Gastrocnemius medialis (tissue), 4 donors: ENCODE results near the gene STIM1. TPM values are rescaled to one million over a fixed set of nuclear protein-coding genes. Genes with fewer than 3 reads are reported as not detected.

Experiments
- ATAC-seq, 2 donors: fragments of 150-250 bp; one replicate each; pipeline ENCODE4 v1.9.1; 2016
- DNase-seq, 2 donors: peaks; one replicate each; pipeline ENCODE4 v3.0.0-alpha.2; 2019
- H3K27ac ChIP-seq, 4 donors: fragments of 200-600 bp; sonication (generic); 1 replicate in 1 of 4; 2 replicates in 3 of 4; pipeline ENCODE4 v1.5.1; 2016 to 2018; ENCODE audit warnings: mild to moderate bottlenecking in 2 of 4, moderate library complexity in 1 of 4
- H3K27me3 ChIP-seq, 3 donors: fragments of 200-600 bp; sonication (generic) in 2 of 3; 1 replicate in 1 of 3; 2 replicates in 2 of 3; pipeline versions ENCODE4 v1.5.1 to v1.6.0; 2016 to 2019; ENCODE audit warnings: mild to moderate bottlenecking in 1 of 3, moderate library complexity in 1 of 3
- H3K36me3 ChIP-seq, 2 donors: fragments of 200-600 bp; sonication (generic) in 1 of 2; one replicate each; pipeline ENCODE4 v1.5.1; 2017 to 2018
- H3K4me1 ChIP-seq, 2 donors: fragments of 200-600 bp; sonication (generic) in 1 of 2; one replicate each; pipeline ENCODE4 v1.5.1; 2016 to 2017; ENCODE audit warnings: mild to moderate bottlenecking in 2 of 2
- H3K4me3 ChIP-seq, 4 donors: fragments of 200-600 bp; sonication (generic) in 3 of 4; 1 replicate in 1 of 4; 2 replicates in 3 of 4; pipeline ENCODE4 v1.5.1; 2016 to 2019; ENCODE audit warnings: mild to moderate bottlenecking in 2 of 4
- H3K9me3 ChIP-seq, 3 donors: fragments of 200-600 bp; sonication (generic) in 2 of 3; 1 replicate in 1 of 3; 2 replicates in 2 of 3; pipeline ENCODE4 v1.5.1; 2016 to 2019
- POLR2A ChIP-seq, 2 donors: fragments of 450-650 bp; IDR thresholded peaks; one replicate each; pipeline ENCODE4 v1.6.1; 2017; ENCODE audit warnings: antibody characterized with exemption in 2 of 2, mild to moderate bottlenecking in 2 of 2, moderate library complexity in 2 of 2
- in situ Hi-C, 4 donors: fragments of 200-750 bp; cut with MboI; loops; one replicate each; pipeline versions ENCODE4 v1.15.0 to v1.8.0; 2017; ENCODE audit warnings: low sequenced_read_pairs in 4 of 4
- intact Hi-C: fragments of 100-400 bp; cut with DNase I; formaldehyde crosslinking; loops from one replicate; pipeline ENCODE4 v1.15.1; 2023; ENCODE audit warnings: low total_unique reads
- total RNA-seq, 4 donors: library from RNA; depleted of rRNA; stranded (reverse); fragments of >200 nt; gene quantifications; one replicate each; pipeline versions ENCODE4 v1.1.0 to v1.2.3, GENCODE V29; 2016
- TF ChIP-seq, protein P1 (sequence below), 5 experiments: fragments of 450-650 bp in 3 of 5; fragments of 200-600 bp in 2 of 5; sonication (generic) in 2 of 5; IDR thresholded peaks in 4 of 5; conservative IDR thresholded peaks in 1 of 5; 1 replicate in 4 of 5; 2 replicates in 1 of 5; pipeline ENCODE4 v1.5.1; 2016 to 2019; ENCODE audit warnings: antibody characterized with exemption in 5 of 5, mild to moderate bottlenecking in 3 of 5, moderate library complexity in 3 of 5

STIM1 gene
- total RNA-seq, 4 donors from 2014 or later, result 45.9 to 132 (median 87.3) TPM

DNA sequence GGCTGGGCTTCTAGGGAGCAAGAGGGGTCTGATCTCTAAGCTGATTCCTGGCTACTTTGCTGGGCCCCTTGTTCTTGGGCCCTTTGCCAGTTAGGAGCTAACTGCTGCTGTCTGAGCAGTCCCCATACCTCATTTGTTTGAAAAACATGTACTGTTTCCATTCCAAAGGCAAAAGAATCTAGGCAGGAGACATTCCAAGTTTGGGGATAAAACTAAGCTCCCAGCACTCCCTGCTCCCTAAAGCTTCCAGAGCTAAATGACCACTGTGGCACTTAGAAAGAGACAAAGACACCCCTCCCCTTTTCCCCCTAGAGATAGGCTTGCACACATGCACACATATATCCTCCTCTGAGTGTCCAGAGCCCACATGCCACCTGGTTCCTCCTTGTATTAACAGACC is 216.4 kb downstream of the STIM1 start:
- intact Hi-C loops (loop anchor here (1.0 to 2.0 kb wide), 3 partner anchors 143 to 223 kb away; partner anchors contain the start of gene STIM1), in situ Hi-C loops (loop anchor here (5.0 kb wide), 2 partner anchors 220 to 225 kb away; no protein-coding TSS in a partner anchor)
- H3K27ac ChIP-seq, result peak overlapping the region; percentile 22 to 46 (median 38)
- no peak for ATAC-seq
- no peaks in the 10 kb centered on the region for H3K27me3 ChIP-seq
- H3K4me3 ChIP-seq, result no peak overlapping the region
- TF ChIP-seq, protein P1, sequence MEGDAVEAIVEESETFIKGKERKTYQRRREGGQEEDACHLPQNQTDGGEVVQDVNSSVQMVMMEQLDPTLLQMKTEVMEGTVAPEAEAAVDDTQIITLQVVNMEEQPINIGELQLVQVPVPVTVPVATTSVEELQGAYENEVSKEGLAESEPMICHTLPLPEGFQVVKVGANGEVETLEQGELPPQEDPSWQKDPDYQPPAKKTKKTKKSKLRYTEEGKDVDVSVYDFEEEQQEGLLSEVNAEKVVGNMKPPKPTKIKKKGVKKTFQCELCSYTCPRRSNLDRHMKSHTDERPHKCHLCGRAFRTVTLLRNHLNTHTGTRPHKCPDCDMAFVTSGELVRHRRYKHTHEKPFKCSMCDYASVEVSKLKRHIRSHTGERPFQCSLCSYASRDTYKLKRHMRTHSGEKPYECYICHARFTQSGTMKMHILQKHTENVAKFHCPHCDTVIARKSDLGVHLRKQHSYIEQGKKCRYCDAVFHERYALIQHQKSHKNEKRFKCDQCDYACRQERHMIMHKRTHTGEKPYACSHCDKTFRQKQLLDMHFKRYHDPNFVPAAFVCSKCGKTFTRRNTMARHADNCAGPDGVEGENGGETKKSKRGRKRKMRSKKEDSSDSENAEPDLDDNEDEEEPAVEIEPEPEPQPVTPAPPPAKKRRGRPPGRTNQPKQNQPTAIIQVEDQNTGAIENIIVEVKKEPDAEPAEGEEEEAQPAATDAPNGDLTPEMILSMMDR (IDR thresholded peaks at IDR 0.05 in 4 of 5, conservative IDR thresholded peaks at IDR 0.05 in 1 of 5), result no peak
- no peak for TF ChIP-seq POLR2A (IDR thresholded peaks at IDR 0.05)
- no peak for DNase-seq
- peaks cover 35 to 60% of the 10 kb centered on the region in 2 donors for H3K4me1 ChIP-seq
- H3K9me3 ChIP-seq, result no peaks in the 10 kb centered on the region
- H3K36me3 ChIP-seq, result peaks cover 0 to 9% of the 10 kb centered on the region in 2 donors

DNA sequence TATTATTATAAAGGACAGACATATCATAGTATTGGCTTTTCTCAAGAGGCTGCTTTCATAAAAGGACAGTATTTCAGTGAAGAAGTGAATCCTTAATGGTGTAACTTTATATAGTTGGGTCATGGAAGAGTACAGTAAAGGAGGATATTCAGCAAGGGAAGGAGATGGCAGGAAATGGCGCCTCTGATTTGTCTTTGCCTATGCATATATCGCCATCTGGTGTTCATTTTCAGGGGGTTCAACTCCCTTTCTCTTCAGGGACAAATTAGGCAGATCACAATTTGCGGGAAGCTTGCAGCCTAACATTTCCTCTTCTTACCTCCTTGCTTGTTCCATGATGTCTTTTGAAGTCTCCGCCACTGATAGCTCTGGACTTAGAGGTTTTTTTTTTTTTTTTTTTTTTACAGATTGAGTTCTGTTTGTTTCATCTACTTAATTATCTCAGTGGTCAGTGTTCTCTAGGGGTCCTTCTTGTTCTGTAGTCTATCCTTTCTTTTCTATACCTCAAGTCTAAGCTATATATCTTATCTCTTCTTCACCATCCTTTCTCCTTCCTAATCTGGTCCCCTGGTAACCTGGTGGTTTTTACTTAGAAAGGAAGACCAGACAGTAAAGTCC is 217.3 kb downstream of the STIM1 start:
- Histone ChIP-seq H3K27ac (peak overlapping the region; percentile 42 to 73 (median 56)), H3K36me3 (peaks cover 0 to 9% of the 10 kb centered on the region in 2 donors), H3K4me3 (no peak overlapping the region), H3K27me3 (no peaks in the 10 kb centered on the region), H3K9me3 (no peaks in the 10 kb centered on the region), H3K4me1 (peaks cover 35 to 54% of the 10 kb centered on the region in 2 donors)
- in situ Hi-C loops, result loop anchor here (5.0 kb wide), 2 partner anchors 220 to 225 kb away; no protein-coding TSS in a partner anchor
- intact Hi-C loops, result loop anchor here (1.0 to 2.0 kb wide), 3 partner anchors 144 to 223 kb away; partner anchors contain the start of gene STIM1
- ATAC-seq (peak; percentile 82 to 85), DNase-seq (peak; percentile 53 to 55)
- TF ChIP-seq POLR2A (IDR thresholded peaks at IDR 0.05), result no peak
- TF ChIP-seq, protein P1 (IDR thresholded peaks at IDR 0.05 in 4 of 5, conservative IDR thresholded peaks at IDR 0.05 in 1 of 5), result peak; percentile 83 to 94 (median 89)

DNA sequence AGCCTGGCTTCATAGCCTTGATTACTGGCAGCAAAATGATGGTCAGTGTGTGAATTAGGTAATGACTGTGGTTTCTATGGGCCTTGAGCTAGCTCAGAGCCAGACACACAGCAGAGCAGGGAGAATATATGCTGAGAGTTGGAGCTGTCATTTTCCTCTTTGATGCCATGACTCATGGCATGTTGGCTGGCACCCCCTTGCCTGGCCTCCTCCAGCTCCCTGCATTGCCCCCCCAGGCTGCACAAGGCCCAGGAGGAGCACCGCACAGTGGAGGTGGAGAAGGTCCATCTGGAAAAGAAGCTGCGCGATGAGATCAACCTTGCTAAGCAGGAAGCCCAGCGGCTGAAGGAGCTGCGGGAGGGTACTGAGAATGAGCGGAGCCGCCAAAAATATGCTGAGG is 218.8 kb downstream of the STIM1 start:
- intact Hi-C loops, result no loop called here
- peak; percentile 19 to 77 for DNase-seq
- in situ Hi-C loops, result loop anchor here (5.0 kb wide), 2 partner anchors 222 to 227 kb away; no protein-coding TSS in a partner anchor
- Histone ChIP-seq H3K27ac (peak overlapping the region; percentile 42 to 73 (median 56)), H3K4me3 (no peak overlapping the region), H3K9me3 (no peaks in the 10 kb centered on the region), H3K27me3 (no peaks in the 10 kb centered on the region), H3K36me3 (peaks cover 0 to 9% of the 10 kb centered on the region in 2 donors), H3K4me1 (peaks cover 23 to 40% of the 10 kb centered on the region in 2 donors)
- ATAC-seq, result peak; percentile 84
- no peak for TF ChIP-seq POLR2A (IDR thresholded peaks at IDR 0.05)
- TF ChIP-seq, protein P1 (IDR thresholded peaks at IDR 0.05 in 4 of 5, conservative IDR thresholded peaks at IDR 0.05 in 1 of 5), result no peak

DNA sequence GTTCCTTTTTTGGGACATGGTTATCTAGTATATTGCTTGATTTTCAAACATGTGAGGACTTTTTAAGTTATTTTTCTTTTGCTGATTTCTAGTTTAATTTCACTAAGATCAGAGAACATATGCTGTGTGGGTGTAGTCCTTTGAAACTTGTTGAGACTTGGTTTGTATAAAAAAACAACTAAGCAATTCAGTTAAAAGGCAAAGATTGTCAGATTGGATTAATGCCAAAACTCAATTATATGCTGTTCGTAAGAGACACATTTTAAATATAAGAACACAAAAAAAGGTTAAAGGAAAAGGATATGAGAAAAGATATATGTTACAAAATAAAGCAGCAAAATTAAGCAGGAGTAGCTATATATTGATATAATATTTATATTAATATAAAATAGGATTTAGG is 221.3 kb downstream of the STIM1 start:
- intact Hi-C loops (no loop called here), in situ Hi-C loops (no loop called here)
- ATAC-seq, result no peak
- Histone ChIP-seq H3K4me1 (peaks cover 18 to 27% of the 10 kb centered on the region in 2 donors), H3K27me3 (no peaks in the 10 kb centered on the region), H3K27ac (no peak overlapping the region), H3K4me3 (no peak overlapping the region), H3K36me3 (peaks cover 0 to 3% of the 10 kb centered on the region in 2 donors), H3K9me3 (no peaks in the 10 kb centered on the region)
- DNase-seq, result no peak
- no peak for TF ChIP-seq POLR2A (IDR thresholded peaks at IDR 0.05)
- TF ChIP-seq, protein P1 (IDR thresholded peaks at IDR 0.05 in 4 of 5, conservative IDR thresholded peaks at IDR 0.05 in 1 of 5), result no peak
